Endothelial cell of umbilical vein (primary cell): ENCODE measurements around the gene KL.

Source experiments
- EZH2 ChIP-seq: IDR thresholded peaks from 2 replicates; pipeline ENCODE4 v1.6.1; 2012; ENCODE audit warnings: borderline replicate concordance, low read depth, mild to moderate bottlenecking, moderate library complexity, low read length, inconsistent platforms; ENCODE audit not compliant: severe bottlenecking
- FOS ChIP-seq: IDR thresholded peaks from 2 replicates; pipeline ENCODE4 v1.6.1; 2011; ENCODE audit warnings: mild to moderate bottlenecking, low read length, moderate library complexity, borderline replicate concordance; ENCODE audit not compliant: insufficient read depth
- GATA2 ChIP-seq: IDR thresholded peaks from 2 replicates; pipeline ENCODE4 v1.7.0; 2011; ENCODE audit warnings: low read depth, mild to moderate bottlenecking, moderate library complexity, mixed read lengths, low read length; ENCODE audit not compliant: insufficient read length, insufficient read depth
- JUN ChIP-seq: IDR thresholded peaks from 2 replicates; pipeline ENCODE4 v1.6.1; 2011; ENCODE audit warnings: borderline replicate concordance, low read depth; ENCODE audit not compliant: insufficient read length, insufficient read depth
- MYC ChIP-seq: IDR thresholded peaks from one replicate; pipeline ENCODE4 v1.6.1; 2011; ENCODE audit warnings: mild to moderate bottlenecking, low read depth, low read length
- POLR2A ChIP-seq: IDR thresholded peaks from 2 replicates; pipeline ENCODE4 v1.6.1; 2012; ENCODE audit warnings: low read depth, mild to moderate bottlenecking, control low read depth, low read length
- POLR2AphosphoS5 ChIP-seq: IDR thresholded peaks from 2 replicates; pipeline ENCODE4 v1.6.1; 2012; ENCODE audit warnings: low read depth, mild to moderate bottlenecking, control low read depth, low read length, moderate library complexity; ENCODE audit not compliant: insufficient read depth
- TF ChIP-seq, protein P1 (sequence below), 2 donors: IDR thresholded peaks; 1 replicate in 1 of 2; 2 replicates in 1 of 2; pipeline ENCODE4 v1.5.1; 2011; ENCODE audit warnings: low read length in 2 of 2, mild to moderate bottlenecking in 2 of 2, moderate library complexity in 2 of 2, control low read depth in 1 of 2, inconsistent platforms in 1 of 2, low read depth in 1 of 2; ENCODE audit not compliant: insufficient read depth in 1 of 2; ENCODE audit errors: extremely low read depth in 1 of 2
- TF ChIP-seq, protein P2 (sequence below): IDR thresholded peaks from 2 replicates; pipeline ENCODE4 v1.6.1; 2011; ENCODE audit not compliant: insufficient read depth, insufficient read length

DNA sequence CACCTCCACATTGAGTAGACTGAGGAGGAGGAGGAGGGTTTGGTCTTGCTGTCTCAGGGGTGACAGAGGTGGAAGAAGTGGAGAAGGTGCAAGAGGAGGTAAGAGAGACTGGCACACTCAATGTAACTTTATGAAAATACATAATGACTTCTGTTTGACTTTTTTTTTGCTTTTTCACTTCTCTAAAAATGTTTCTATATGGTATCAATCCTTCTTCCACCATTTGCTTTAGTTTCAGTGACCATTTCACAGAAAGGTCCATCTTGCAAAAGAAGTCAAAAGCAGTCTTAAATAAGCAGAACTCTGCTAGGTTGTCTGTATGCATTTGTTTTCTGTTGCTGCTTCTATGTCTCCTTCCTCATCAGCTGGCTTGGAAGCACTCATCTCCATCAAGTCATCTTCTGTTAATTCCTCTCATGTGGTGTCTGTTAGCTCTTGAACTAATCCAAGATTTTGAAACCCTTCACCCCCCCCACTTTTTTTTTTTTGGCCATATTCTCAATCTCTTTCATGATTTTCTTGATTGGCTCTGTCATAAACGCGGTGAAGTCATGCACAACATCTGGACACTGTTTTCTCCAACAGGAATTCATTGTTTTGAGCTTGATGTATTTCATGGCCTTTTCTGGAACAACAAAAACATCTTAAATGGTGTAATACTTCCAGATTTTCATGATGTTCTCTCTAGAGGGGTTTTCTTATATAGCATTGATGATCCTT is 80.8 kb downstream of the KL start:
- TF ChIP-seq, protein P1, sequence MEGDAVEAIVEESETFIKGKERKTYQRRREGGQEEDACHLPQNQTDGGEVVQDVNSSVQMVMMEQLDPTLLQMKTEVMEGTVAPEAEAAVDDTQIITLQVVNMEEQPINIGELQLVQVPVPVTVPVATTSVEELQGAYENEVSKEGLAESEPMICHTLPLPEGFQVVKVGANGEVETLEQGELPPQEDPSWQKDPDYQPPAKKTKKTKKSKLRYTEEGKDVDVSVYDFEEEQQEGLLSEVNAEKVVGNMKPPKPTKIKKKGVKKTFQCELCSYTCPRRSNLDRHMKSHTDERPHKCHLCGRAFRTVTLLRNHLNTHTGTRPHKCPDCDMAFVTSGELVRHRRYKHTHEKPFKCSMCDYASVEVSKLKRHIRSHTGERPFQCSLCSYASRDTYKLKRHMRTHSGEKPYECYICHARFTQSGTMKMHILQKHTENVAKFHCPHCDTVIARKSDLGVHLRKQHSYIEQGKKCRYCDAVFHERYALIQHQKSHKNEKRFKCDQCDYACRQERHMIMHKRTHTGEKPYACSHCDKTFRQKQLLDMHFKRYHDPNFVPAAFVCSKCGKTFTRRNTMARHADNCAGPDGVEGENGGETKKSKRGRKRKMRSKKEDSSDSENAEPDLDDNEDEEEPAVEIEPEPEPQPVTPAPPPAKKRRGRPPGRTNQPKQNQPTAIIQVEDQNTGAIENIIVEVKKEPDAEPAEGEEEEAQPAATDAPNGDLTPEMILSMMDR (IDR thresholded peaks at IDR 0.05; ENCODE audit: extremely low read depth in 1 of 2, insufficient read depth in 1 of 2, low read depth in 1 of 2, low read length in 2 of 2): no peak
- TF ChIP-seq JUN (no peak), POLR2A (no peak), POLR2AphosphoS5 (no peak), EZH2 (no peak), FOS (no peak), GATA2 (no peak), MYC (no peak)
- TF ChIP-seq, protein P2, sequence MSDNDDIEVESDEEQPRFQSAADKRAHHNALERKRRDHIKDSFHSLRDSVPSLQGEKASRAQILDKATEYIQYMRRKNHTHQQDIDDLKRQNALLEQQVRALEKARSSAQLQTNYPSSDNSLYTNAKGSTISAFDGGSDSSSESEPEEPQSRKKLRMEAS: no peak
